Medulla oblongata (tissue), 1 donor: Measurements from ENCODE around the gene HOXC10.

Experiments used
- DNase-seq: peaks from one replicate; pipeline ENCODE4 v3.0.0-alpha.2; 2015; ENCODE audit errors: extremely low spot score

HOXC10 gene

GRCh38 chr12:53984901-53985691 lies at the start of gene HOXC10:
Gene HOXC10 (plus strand): TSS chr12:53985146. CDS start chr12:53985260, 114 bp downstream.
- DNase-seq: peak; percentile 93

- no peak for DNase-seq
Observed at GRCh38 chr12:53935383-53936341, 49.3 kb upstream of the HOXC10 start.

- no peak for DNase-seq
Observed at GRCh38 chr12:53937099-53937498, 47.8 kb upstream of the HOXC10 start.

GRCh38 chr12:53937596-53938325 lies 47.2 kb upstream of the HOXC10 start:
- no peak for DNase-seq

- DNase-seq: peak; percentile 15
Observed at GRCh38 chr12:53938326-53939140, 46.4 kb upstream of the HOXC10 start, which contains the start of gene HOXC13. Gene HOXC13 (plus strand): TSS chr12:53938831. CDS start chr12:53938907, 76 bp downstream.

GRCh38 chr12:53939141-53940108 lies 45.5 kb upstream of the HOXC10 start:
- no peak for DNase-seq

- DNase-seq: no peak
Observed at GRCh38 chr12:53940443-53941014, 44.4 kb upstream of the HOXC10 start.

- no peak for DNase-seq
Observed at GRCh38 chr12:53941187-53941586, 43.8 kb upstream of the HOXC10 start.

- DNase-seq: no peak
Observed at GRCh38 chr12:53941750-53942149, 43.2 kb upstream of the HOXC10 start.

- no peak for DNase-seq
Observed at GRCh38 chr12:53942467-53942997, 42.4 kb upstream of the HOXC10 start.

GRCh38 chr12:53944209-53944608 lies 40.7 kb upstream of the HOXC10 start:
- DNase-seq: no peak

- DNase-seq: no peak
Observed at GRCh38 chr12:53944907-53945847, 39.8 kb upstream of the HOXC10 start.

- no peak for DNase-seq
Observed at GRCh38 chr12:53947743-53948142, 37.2 kb upstream of the HOXC10 start.

GRCh38 chr12:53948650-53949593 lies 36.0 kb upstream of the HOXC10 start:
- no peak for DNase-seq

- DNase-seq: no peak
Observed at GRCh38 chr12:53949631-53950436, 35.1 kb upstream of the HOXC10 start.

GRCh38 chr12:53950437-53950773 lies 34.5 kb upstream of the HOXC10 start:
- DNase-seq: no peak
